Suprapubic skin (tissue), 3 donors: ENCODE measurements around the gene ATP2A2.

Experiments
- POLR2AphosphoS5 ChIP-seq, 3 donors: sonication (generic); formaldehyde crosslinking; IDR thresholded peaks; one replicate each; pipeline ENCODE4 v1.6.1; 2017; ENCODE audit warnings: antibody characterized with exemption in 3 of 3
- TF ChIP-seq, protein P1 (sequence below), 2 donors: fragments of 200-600 bp in 1 of 2; fragments of 450-650 bp in 1 of 2; sonication (generic) in 1 of 2; IDR thresholded peaks; one replicate each; pipeline ENCODE4 v1.5.1; 2016 to 2019; ENCODE audit warnings: antibody characterized with exemption in 2 of 2, mild to moderate bottlenecking in 1 of 2, moderate library complexity in 1 of 2

DNA sequence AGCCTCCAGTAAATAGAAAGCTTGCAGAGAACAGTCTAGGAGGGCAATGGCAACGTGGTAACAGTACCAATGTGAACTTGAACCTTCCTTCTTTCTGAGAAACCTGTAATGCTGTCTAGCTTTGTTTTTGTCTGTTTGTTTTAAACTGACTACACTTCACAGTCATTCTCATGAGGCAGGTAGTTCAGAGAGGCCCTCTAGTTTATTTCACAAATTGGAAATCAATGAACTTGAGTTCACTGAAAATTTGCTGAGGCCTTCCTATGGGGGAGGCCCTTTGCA, 2.9 kb upstream of the ATP2A2 start:
- TF ChIP-seq, protein P1, sequence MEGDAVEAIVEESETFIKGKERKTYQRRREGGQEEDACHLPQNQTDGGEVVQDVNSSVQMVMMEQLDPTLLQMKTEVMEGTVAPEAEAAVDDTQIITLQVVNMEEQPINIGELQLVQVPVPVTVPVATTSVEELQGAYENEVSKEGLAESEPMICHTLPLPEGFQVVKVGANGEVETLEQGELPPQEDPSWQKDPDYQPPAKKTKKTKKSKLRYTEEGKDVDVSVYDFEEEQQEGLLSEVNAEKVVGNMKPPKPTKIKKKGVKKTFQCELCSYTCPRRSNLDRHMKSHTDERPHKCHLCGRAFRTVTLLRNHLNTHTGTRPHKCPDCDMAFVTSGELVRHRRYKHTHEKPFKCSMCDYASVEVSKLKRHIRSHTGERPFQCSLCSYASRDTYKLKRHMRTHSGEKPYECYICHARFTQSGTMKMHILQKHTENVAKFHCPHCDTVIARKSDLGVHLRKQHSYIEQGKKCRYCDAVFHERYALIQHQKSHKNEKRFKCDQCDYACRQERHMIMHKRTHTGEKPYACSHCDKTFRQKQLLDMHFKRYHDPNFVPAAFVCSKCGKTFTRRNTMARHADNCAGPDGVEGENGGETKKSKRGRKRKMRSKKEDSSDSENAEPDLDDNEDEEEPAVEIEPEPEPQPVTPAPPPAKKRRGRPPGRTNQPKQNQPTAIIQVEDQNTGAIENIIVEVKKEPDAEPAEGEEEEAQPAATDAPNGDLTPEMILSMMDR (IDR thresholded peaks at IDR 0.05), result no peak
- no peak for TF ChIP-seq POLR2AphosphoS5 (IDR thresholded peaks at IDR 0.05)
